Activated CD4-positive, alpha-beta memory T cell treated with anti-CD3 and anti-CD28 coated beads for 36 hours (primary cell): ENCODE data around the gene VCPKMT. TPM values are rescaled to one million over a fixed set of nuclear protein-coding genes. Genes with fewer than 3 reads are reported as not detected.

Experiments used
- CTCF ChIA-PET: fragments of 350-600 bp; sonication (Branson Sonifier 250); formaldehyde crosslinking; loops from one replicate; lab custom pipeline; 2021; ENCODE audit warnings: antibody characterized with exemption, inconsistent platforms; lab: Charles Lee
- POLR2A ChIA-PET: fragments of 350-600 bp; sonication (Branson Sonifier 250); formaldehyde crosslinking; loops from one replicate; lab custom pipeline; 2021; ENCODE audit warnings: antibody characterized with exemption; lab: Charles Lee
- DNase-seq: peaks from one replicate; pipeline ENCODE4 v3.0.0-alpha.2; 2020
- H3K27ac Mint-ChIP-seq: one replicate; pipeline ENCODE4 v1.8.0; 2021; ENCODE audit warnings: mixed read lengths
- H3K27me3 Mint-ChIP-seq: one replicate; pipeline ENCODE4 v1.8.0; 2021; ENCODE audit warnings: mixed read lengths
- H3K36me3 Mint-ChIP-seq: one replicate; pipeline ENCODE4 v1.8.0; 2021; ENCODE audit warnings: mixed read lengths
- H3K4me1 Mint-ChIP-seq: one replicate; pipeline ENCODE4 v1.8.0; 2021; ENCODE audit warnings: low read depth, mixed read lengths
- H3K4me3 Mint-ChIP-seq: one replicate; pipeline ENCODE4 v1.8.0; 2021; ENCODE audit warnings: mild to moderate bottlenecking, mixed read lengths
- H3K9me3 Mint-ChIP-seq: one replicate; pipeline ENCODE4 v1.8.0; 2021; ENCODE audit warnings: mixed read lengths
- intact Hi-C: fragments of 100-400 bp; cut with micrococcal nuclease; formaldehyde crosslinking; loops from one replicate; pipeline ENCODE4 v1.15.1; 2023
- total RNA-seq, 2 experiments: library from RNA; stranded (reverse); gene quantifications; one replicate each; pipeline ENCODE4 v1.2.3, GENCODE V29; 2021

The VCPKMT gene
- total RNA-seq = 10 to 100 TPM in 1 of 2 experiments, 1 to 10 TPM in 1; 7.7 to 10.1 TPM

DNA sequence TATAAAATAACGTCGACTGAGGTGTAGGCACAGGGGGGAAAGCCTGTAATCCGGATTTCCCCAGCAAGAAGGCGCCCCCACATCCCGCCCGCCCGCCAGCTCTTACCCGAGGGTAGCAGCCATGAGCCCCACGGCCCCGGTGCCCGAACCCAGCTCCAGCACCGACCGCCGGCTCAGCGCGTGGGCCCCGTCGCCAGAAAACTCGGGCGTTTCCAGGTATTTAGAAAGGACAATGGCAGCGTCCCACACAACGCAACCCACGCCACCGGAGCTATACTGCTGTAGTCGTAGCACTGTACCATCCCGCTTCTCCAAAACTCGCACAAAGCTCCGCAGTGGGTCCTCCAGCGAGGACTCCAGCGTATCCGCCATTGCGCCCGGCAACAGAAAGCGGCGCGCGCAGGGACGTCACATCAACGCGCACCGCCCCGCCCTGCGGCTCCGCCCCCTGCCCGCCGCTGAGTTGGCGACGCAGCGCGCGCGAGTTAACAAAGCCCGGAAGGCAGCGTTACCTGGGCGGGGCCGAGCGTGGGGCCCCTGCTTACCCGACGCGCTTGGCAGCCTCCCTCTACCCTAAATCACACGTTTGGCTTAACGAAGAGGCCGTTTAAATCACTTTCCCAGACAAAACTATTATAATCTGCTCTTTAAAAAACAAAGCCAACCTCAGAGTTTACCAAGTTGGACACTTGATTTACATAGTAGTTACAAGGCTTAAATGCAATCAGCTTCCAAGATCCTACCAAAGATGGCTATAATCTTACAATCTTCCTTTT lies at the start of gene VCPKMT:
Gene VCPKMT (minus strand): TSS at position 392 of the 776 bp plus-strand sequence. CDS start 20 bp downstream, at position 372.
- intact Hi-C loops = loop anchor here (1.0 to 5.0 kb wide), 10 partner anchors 114 to 530 kb away; partner anchors contain the start of genes DMAC2L, DNAAF2, KLHDC2 and L2HGDH
- Mint-ChIP-seq H3K9me3 (no peaks in the 10 kb centered on the region), H3K4me3 (peak within 1 kb of the TSS; percentile 98), H3K27me3 (no peaks in the 10 kb centered on the region), H3K36me3 (peaks cover 30% of the 10 kb centered on the region), H3K4me1 (peaks cover 37% of the 10 kb centered on the region), H3K27ac (peak within 1 kb of the TSS; percentile 95)
- ChIA-PET CTCF (interaction anchor here (0.5 to 4.2 kb wide), 9 partner anchors 11 to 263 kb away, joined by 3 to 37 read pairs (median 6); partner anchors contain the start of gene NEMF), POLR2A (interaction anchor here (0.5 to 2.0 kb wide), 20 partner anchors 9 to 496 kb away, joined by 3 to 10 read pairs (median 4); partner anchors contain the start of genes DMAC2L, L2HGDH, MGAT2 and NEMF)
- peak; percentile 96 for DNase-seq

DNA sequence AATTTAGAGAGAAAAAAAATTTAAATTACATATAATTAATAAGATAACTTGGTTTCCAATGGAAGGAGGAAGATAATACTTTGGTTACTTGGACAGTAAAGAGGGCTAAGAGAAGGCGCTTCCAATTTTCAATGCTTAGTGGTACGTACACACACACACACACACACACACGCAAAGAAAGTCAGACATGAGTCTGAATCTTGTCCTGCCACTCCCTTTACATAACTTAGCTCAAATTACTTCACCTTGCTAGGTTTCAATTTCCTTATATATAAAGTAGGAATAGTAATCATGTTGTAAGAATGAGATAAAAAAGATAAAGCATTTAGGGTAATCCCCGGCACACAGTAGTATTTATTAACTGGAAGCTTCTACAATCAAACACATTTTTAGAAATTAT lies 39.7 kb upstream of the VCPKMT start:
- DNase-seq = no peak
- ChIA-PET POLR2A (interaction anchor here (0.6 kb wide), 1 partner anchor 44 kb away, joined by 3 read pairs; no protein-coding TSS in a partner anchor), CTCF (no interaction called here)
- Mint-ChIP-seq H3K4me3 (no peak overlapping the region), H3K27ac (no peak overlapping the region), H3K36me3 (peaks cover 5% of the 10 kb centered on the region), H3K4me1 (no peaks in the 10 kb centered on the region), H3K27me3 (no peaks in the 10 kb centered on the region), H3K9me3 (no peaks in the 10 kb centered on the region)
- intact Hi-C loops = no loop called here

DNA sequence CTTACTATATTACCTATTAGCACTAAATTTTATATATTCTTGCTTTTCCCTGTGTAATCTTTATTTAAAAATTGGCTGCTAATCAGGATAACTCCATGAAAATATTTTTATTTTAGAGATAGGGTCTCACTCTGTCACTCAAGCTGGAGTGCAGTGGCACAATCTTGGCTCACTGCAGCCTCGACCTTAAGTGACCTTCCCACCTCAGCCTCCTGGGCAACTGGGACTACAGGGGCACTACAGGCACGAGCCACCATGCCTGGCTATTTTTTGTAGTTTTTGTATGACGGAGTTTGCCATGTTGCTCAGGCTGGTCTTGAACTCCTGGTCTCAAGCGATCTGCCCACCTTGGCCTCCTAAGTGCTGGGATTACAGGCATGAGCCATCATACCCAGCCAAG lies 32.4 kb upstream of the VCPKMT start:
- ChIA-PET POLR2A (interaction anchor here (0.6 kb wide), 1 partner anchor 145 kb away, joined by 3 read pairs; no protein-coding TSS in a partner anchor), CTCF (interaction anchor here (1.2 kb wide), 1 partner anchor 296 kb away, joined by 3 read pairs; the partner anchor contains the start of gene NEMF)
- Mint-ChIP-seq H3K9me3 (no peaks in the 10 kb centered on the region), H3K4me3 (no peak overlapping the region), H3K36me3 (peaks cover 13% of the 10 kb centered on the region), H3K27ac (no peak overlapping the region), H3K27me3 (no peaks in the 10 kb centered on the region), H3K4me1 (no peaks in the 10 kb centered on the region)
- intact Hi-C loops = no loop called here
- no peak for DNase-seq

DNA sequence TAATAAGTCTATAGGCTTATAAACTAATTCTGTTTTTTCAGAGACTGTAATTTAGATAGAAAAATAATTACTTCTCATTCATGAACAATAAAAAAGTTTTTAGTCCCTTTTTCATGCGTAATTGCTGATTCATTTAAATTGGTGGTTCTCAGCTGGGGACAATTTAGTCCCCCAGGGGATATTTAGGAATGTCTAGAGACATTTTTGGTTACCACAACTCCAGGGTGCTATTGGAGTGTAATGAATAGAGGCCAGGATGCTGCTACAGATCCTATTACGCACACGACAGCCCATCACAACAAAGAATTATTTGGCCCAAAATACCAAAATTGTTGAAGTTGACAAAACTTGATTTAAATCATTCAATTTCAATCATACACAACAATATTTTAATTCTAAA lies 22.8 kb upstream of the VCPKMT start:
- ChIA-PET POLR2A (no interaction called here), CTCF (no interaction called here)
- no peaks in the 10 kb centered on the region for H3K36me3 Mint-ChIP-seq

DNA sequence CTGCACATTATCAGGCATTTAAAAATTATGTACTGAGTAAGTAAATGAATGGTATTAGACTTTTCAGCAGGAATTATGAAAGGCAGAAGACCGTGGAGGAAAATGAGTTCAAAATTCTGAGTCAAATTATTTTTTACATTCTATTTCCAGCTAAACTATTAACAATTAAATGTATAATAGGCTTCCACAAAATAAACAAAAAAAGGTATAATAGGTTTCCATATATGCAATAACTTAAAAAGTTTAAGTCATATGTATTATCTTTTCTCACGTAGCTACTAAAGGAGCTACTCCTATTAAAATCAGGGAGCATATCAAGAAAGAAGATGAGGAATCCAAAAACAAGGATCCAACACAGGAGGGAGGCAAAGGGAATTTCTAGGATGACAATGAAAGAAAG lies 11.4 kb upstream of the VCPKMT start:
- POLR2A ChIA-PET = no interaction called here
- Mint-ChIP-seq H3K27me3 (no peaks in the 10 kb centered on the region), H3K9me3 (no peaks in the 10 kb centered on the region), H3K4me1 (peaks cover 4% of the 10 kb centered on the region), H3K27ac (no peak overlapping the region), H3K4me3 (no peak overlapping the region), H3K36me3 (peaks cover 6% of the 10 kb centered on the region)
- intact Hi-C loops = no loop called here
- CTCF ChIA-PET = interaction anchor here (1.1 kb wide), 1 partner anchor 19 kb away, joined by 3 read pairs; no protein-coding TSS in a partner anchor
- no peak for DNase-seq

More for the DNA sequence above, 22.8 kb upstream of the VCPKMT start:
- no peaks in the 10 kb centered on the region for H3K9me3 Mint-ChIP-seq
- H3K4me1 Mint-ChIP-seq = no peaks in the 10 kb centered on the region
- intact Hi-C loops = no loop called here
- no peak overlapping the region for H3K4me3 Mint-ChIP-seq
- no peaks in the 10 kb centered on the region for H3K27me3 Mint-ChIP-seq
- DNase-seq = no peak
- no peak overlapping the region for H3K27ac Mint-ChIP-seq

DNA sequence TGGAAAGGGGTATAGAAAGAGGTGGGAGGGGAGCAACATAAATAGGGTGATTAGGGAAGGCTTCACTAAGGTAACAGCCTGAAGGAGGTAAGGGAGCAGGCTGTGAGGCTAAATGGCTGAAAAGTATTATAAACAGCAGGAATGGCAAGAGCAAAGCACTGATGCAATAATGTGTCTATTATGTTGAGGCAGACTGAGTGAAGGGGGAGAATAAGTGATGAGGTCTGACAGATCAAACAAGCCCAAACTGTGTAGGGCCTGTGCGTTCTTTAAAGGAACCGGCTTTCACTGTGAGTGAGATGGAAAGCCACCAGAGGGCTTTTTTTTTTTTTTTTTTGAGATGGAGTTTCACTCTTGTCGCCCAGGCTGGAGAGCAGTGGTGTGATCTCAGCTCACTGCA lies 6.7 kb upstream of the VCPKMT start:
- Mint-ChIP-seq H3K27ac (peak overlapping the region; percentile 15), H3K27me3 (no peaks in the 10 kb centered on the region), H3K4me3 (no peak overlapping the region), H3K36me3 (peaks cover 5% of the 10 kb centered on the region), H3K4me1 (peaks cover 5% of the 10 kb centered on the region), H3K9me3 (no peaks in the 10 kb centered on the region)
- intact Hi-C loops = no loop called here
- ChIA-PET POLR2A (no interaction called here), CTCF (no interaction called here)
- no peak for DNase-seq

DNA sequence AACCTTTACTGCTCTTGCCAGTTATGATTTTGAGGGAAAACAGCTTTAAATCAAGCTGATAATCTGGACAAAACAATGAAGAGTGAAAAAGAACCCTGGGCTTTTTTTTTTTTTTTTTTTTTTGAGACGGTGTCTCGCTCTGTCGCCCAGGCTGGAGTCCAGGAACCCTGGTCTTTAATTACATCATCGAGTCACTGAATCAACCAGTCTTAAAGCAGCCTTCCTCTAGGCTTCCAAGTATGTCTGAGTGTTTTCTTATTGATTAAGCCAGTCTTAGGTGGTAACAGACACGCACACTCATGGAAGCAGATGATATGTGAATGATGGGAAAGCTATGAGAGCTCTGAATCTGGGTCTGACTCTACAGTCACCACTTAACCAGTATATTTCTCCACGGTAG lies 5.9 kb upstream of the VCPKMT start:
- POLR2A ChIA-PET = interaction anchor here (1.1 kb wide), 1 partner anchor 109 kb away, joined by 3 read pairs; the partner anchor contains the start of gene SOS2
- H3K9me3 Mint-ChIP-seq = no peaks in the 10 kb centered on the region
- intact Hi-C loops = no loop called here
- H3K4me3 Mint-ChIP-seq = no peak overlapping the region
- no peaks in the 10 kb centered on the region for H3K27me3 Mint-ChIP-seq
- no peak overlapping the region for H3K27ac Mint-ChIP-seq
- CTCF ChIA-PET = interaction anchor here (0.5 to 1.5 kb wide), 2 partner anchors 21 to 270 kb away, joined by 3 to 4 read pairs; partner anchors contain the start of gene NEMF
- no peak for DNase-seq
- peaks cover 5% of the 10 kb centered on the region for H3K36me3 Mint-ChIP-seq
- peaks cover 5% of the 10 kb centered on the region for H3K4me1 Mint-ChIP-seq

DNA sequence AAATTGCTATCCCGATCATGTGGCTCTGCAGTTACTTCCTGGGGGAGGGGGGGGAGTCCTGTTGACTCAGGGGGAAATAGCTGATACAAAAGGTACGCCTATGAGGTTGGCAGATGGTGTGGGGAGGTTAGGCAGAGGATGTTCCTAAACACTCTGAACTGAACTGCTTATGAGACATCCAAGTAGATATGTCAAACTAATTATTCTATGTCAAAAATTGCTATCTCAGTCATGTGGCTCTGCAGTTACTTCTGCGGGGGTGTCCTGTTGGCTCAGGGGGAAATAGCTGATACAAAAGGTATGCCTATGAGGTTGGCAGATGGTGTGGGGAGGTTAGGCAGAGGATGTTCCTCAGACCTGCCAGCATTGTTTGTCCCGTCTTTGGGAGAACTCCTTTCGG lies 5.1 kb upstream of the VCPKMT start:
- Mint-ChIP-seq H3K9me3 (no peaks in the 10 kb centered on the region), H3K36me3 (peaks cover 6% of the 10 kb centered on the region), H3K27ac (no peak overlapping the region), H3K27me3 (no peaks in the 10 kb centered on the region), H3K4me1 (peaks cover 9% of the 10 kb centered on the region), H3K4me3 (no peak overlapping the region)
- CTCF ChIA-PET = interaction anchor here (1.5 kb wide), 1 partner anchor 269 kb away, joined by 4 read pairs; the partner anchor contains the start of gene NEMF
- POLR2A ChIA-PET = interaction anchor here (1.1 kb wide), 1 partner anchor 110 kb away, joined by 3 read pairs; the partner anchor contains the start of gene SOS2
- intact Hi-C loops = no loop called here
- no peak for DNase-seq

DNA sequence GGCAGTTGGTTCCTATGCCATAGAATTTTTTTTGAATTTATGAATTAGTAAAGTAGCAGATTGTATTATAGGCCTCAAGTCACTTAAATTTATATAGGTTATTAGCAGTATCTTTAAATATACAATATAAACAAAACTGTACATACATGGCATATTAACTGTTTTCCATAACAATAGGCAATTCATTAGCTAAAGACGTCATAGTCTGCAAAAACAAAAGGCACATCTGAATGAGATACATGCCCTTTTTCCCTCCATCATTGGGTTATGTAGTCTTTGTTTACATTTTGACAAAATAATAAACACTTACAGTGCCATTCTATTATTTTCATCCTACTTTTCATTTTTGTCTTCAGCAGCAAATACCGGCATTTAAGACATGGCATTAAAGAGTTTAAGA lies 1.1 kb upstream of the VCPKMT start:
- H3K4me3 Mint-ChIP-seq = no peak overlapping the region
- POLR2A ChIA-PET = interaction anchor here (1.3 to 2.0 kb wide), 3 partner anchors 79 to 195 kb away, joined by 3 to 10 read pairs (median 8); no protein-coding TSS in a partner anchor
- no peak overlapping the region for H3K27ac Mint-ChIP-seq

DNA sequence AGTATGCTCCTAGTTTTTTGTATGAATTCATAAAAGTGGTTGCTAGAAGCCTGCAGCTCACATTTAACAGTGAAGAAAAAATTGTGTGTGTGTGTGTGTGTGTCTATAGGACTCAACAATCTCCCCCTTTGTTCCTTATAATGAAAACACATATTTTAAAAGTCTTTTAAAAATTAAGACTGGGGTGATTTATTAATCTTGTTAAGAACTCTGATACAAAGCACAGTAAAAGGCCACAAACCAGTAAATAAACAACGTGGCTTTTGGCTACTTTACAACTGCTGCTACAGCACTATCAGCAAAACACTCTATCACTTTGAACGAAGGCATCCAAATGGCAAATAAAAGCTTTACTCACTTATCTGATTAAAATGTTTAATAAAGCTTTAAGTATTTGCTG lies 594 bp upstream of the VCPKMT start:
- H3K27ac Mint-ChIP-seq = peak overlapping the region; percentile 95
- intact Hi-C loops = loop anchor here (1.0 to 5.0 kb wide), 10 partner anchors 113 to 531 kb away; partner anchors contain the start of genes DMAC2L, DNAAF2, KLHDC2 and L2HGDH

More for the DNA sequence above, 1.1 kb upstream of the VCPKMT start:
- DNase-seq = no peak
- intact Hi-C loops = loop anchor here (2.0 to 5.0 kb wide), 4 partner anchors 349 to 483 kb away; partner anchors contain the start of genes DNAAF2, KLHDC2, MAP4K5 and POLE2
- H3K27me3 Mint-ChIP-seq = no peaks in the 10 kb centered on the region
- no peaks in the 10 kb centered on the region for H3K9me3 Mint-ChIP-seq
- CTCF ChIA-PET = interaction anchor here (1.5 to 4.2 kb wide), 4 partner anchors 79 to 264 kb away, joined by 5 to 37 read pairs (median 14); partner anchors contain the start of gene NEMF
- H3K36me3 Mint-ChIP-seq = peaks cover 24% of the 10 kb centered on the region
- H3K4me1 Mint-ChIP-seq = peaks cover 29% of the 10 kb centered on the region

DNA sequence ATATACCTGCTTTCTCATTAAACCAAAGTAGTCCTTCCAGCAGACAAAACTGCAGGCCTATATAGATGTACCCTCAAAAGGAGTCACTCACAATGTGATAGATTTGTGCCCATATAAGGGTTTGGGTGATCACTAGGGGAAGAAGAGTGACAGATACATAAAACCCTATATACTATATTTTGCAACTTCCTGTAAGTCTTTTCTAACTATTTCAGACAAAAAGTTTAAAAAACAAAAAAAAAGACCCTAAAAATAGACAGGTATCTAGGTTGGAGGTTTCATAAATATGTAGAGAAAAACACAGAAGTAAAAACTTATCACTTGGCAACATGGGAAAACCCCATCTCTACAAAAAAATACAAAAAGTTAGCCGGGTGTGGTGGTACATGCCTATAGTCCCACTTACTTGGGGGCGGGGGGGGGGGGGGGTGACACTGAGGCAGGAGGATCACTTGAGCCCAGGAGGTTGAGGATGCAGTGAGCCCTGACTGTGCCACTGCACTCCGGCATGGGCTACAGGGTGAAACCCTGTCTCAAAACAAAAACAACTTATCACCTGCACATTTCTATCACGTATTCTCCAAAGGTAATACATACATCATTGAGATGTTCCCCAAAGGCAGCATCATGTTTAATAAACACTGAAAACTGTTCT lies 2.9 kb downstream of the VCPKMT start:
- CTCF ChIA-PET = interaction anchor here (1.0 to 4.2 kb wide), 4 partner anchors 9 to 252 kb away, joined by 3 to 37 read pairs (median 12); no protein-coding TSS in a partner anchor
- POLR2A ChIA-PET = no interaction called here
- intact Hi-C loops = no loop called here
- Mint-ChIP-seq H3K9me3 (no peaks in the 10 kb centered on the region), H3K36me3 (peaks cover 49% of the 10 kb centered on the region), H3K4me1 (peaks cover 52% of the 10 kb centered on the region), H3K27me3 (no peaks in the 10 kb centered on the region), H3K4me3 (no peak overlapping the region), H3K27ac (no peak overlapping the region)
- DNase-seq = no peak

More for the DNA sequence above, 594 bp upstream of the VCPKMT start:
- Mint-ChIP-seq H3K9me3 (no peaks in the 10 kb centered on the region), H3K36me3 (peaks cover 28% of the 10 kb centered on the region), H3K4me3 (peak overlapping the region; percentile 98), H3K27me3 (no peaks in the 10 kb centered on the region), H3K4me1 (peaks cover 31% of the 10 kb centered on the region)
- ChIA-PET CTCF (interaction anchor here (1.1 to 4.2 kb wide), 8 partner anchors 12 to 264 kb away, joined by 3 to 37 read pairs (median 6); partner anchors contain the start of gene NEMF), POLR2A (interaction anchor here (0.7 to 2.0 kb wide), 15 partner anchors 9 to 497 kb away, joined by 3 to 10 read pairs (median 5); partner anchors contain the start of genes DMAC2L, L2HGDH, MGAT2 and NEMF)
- no peak for DNase-seq
